ENCODE data around the gene TMEFF2.

The TMEFF2 gene

GRCh38 chr2:192030289-192030688 is 164.4 kb downstream of the TMEFF2 start:
- TF ChIP-seq, protein P1, sequence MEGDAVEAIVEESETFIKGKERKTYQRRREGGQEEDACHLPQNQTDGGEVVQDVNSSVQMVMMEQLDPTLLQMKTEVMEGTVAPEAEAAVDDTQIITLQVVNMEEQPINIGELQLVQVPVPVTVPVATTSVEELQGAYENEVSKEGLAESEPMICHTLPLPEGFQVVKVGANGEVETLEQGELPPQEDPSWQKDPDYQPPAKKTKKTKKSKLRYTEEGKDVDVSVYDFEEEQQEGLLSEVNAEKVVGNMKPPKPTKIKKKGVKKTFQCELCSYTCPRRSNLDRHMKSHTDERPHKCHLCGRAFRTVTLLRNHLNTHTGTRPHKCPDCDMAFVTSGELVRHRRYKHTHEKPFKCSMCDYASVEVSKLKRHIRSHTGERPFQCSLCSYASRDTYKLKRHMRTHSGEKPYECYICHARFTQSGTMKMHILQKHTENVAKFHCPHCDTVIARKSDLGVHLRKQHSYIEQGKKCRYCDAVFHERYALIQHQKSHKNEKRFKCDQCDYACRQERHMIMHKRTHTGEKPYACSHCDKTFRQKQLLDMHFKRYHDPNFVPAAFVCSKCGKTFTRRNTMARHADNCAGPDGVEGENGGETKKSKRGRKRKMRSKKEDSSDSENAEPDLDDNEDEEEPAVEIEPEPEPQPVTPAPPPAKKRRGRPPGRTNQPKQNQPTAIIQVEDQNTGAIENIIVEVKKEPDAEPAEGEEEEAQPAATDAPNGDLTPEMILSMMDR (IDR thresholded peaks at IDR 0.05; ENCODE audit: poor library complexity, severe bottlenecking), result no peak
- DNase-seq (ENCODE audit: low spot score) (no peak), ATAC-seq (ENCODE audit: low read depth) (no peak)
- Histone ChIP-seq H3K4me1 (ENCODE audit: insufficient read depth, poor library complexity, severe bottlenecking) (no peaks in the 10 kb centered on the region), H3K9me3 (ENCODE audit: severe bottlenecking) (peaks cover 3% of the 10 kb centered on the region), H3K27me3 (ENCODE audit: insufficient read depth, poor library complexity, severe bottlenecking) (no peaks in the 10 kb centered on the region), H3K36me3 (ENCODE audit: low read depth) (no peaks in the 10 kb centered on the region), H3K27ac (ENCODE audit: poor library complexity, severe bottlenecking) (no peak overlapping the region), H3K4me3 (ENCODE audit: severe bottlenecking) (no peak overlapping the region)

- TF ChIP-seq, protein P1 (IDR thresholded peaks at IDR 0.05; ENCODE audit: poor library complexity, severe bottlenecking), result no peak
- DNase-seq (ENCODE audit: low spot score) (no peak), ATAC-seq (ENCODE audit: low read depth) (no peak)
- Histone ChIP-seq H3K27me3 (ENCODE audit: insufficient read depth, poor library complexity, severe bottlenecking) (no peaks in the 10 kb centered on the region), H3K36me3 (ENCODE audit: low read depth) (no peaks in the 10 kb centered on the region), H3K4me3 (ENCODE audit: severe bottlenecking) (no peak overlapping the region), H3K4me1 (ENCODE audit: insufficient read depth, poor library complexity, severe bottlenecking) (no peaks in the 10 kb centered on the region), H3K9me3 (ENCODE audit: severe bottlenecking) (peaks cover 3% of the 10 kb centered on the region), H3K27ac (ENCODE audit: poor library complexity, severe bottlenecking) (no peak overlapping the region)
Measured at GRCh38 chr2:192029089-192029488, 165.6 kb downstream of the TMEFF2 start.

DNA sequence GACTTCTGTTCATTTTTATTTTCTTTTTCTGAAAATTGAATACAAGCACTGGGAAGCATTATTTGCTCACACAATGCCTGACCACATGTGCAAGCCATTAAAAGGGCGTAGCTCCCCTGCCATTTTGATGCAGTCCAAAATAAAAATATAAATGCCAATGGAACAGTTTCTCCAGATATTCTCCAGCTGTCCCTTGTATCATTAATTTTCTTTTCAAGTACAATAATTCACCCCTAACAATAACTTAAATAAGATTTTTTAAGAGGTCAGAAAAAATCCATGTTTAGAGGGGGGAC is 168.0 kb downstream of the TMEFF2 start:
- DNase-seq (ENCODE audit: low spot score) (no peak), ATAC-seq (ENCODE audit: low read depth) (no peak)
- Histone ChIP-seq H3K36me3 (ENCODE audit: low read depth) (no peaks in the 10 kb centered on the region), H3K4me1 (ENCODE audit: insufficient read depth, poor library complexity, severe bottlenecking) (no peaks in the 10 kb centered on the region), H3K4me3 (ENCODE audit: severe bottlenecking) (no peak overlapping the region), H3K27ac (ENCODE audit: poor library complexity, severe bottlenecking) (no peak overlapping the region), H3K27me3 (ENCODE audit: insufficient read depth, poor library complexity, severe bottlenecking) (no peaks in the 10 kb centered on the region), H3K9me3 (ENCODE audit: severe bottlenecking) (peaks cover 5% of the 10 kb centered on the region)
- TF ChIP-seq, protein P1 (IDR thresholded peaks at IDR 0.05; ENCODE audit: poor library complexity, severe bottlenecking), result no peak

GRCh38 chr2:192026059-192026824 is 168.5 kb downstream of the TMEFF2 start:
- DNase-seq (ENCODE audit: low spot score), result no peak
- Histone ChIP-seq H3K4me1 (ENCODE audit: insufficient read depth, poor library complexity, severe bottlenecking) (no peaks in the 10 kb centered on the region), H3K36me3 (ENCODE audit: low read depth) (no peaks in the 10 kb centered on the region), H3K4me3 (ENCODE audit: severe bottlenecking) (no peak overlapping the region), H3K27me3 (ENCODE audit: insufficient read depth, poor library complexity, severe bottlenecking) (no peaks in the 10 kb centered on the region), H3K9me3 (ENCODE audit: severe bottlenecking) (peaks cover 2% of the 10 kb centered on the region), H3K27ac (ENCODE audit: poor library complexity, severe bottlenecking) (no peak overlapping the region)
- ATAC-seq (ENCODE audit: low read depth), result no peak
- TF ChIP-seq, protein P1 (IDR thresholded peaks at IDR 0.05; ENCODE audit: poor library complexity, severe bottlenecking), result no peak

DNA sequence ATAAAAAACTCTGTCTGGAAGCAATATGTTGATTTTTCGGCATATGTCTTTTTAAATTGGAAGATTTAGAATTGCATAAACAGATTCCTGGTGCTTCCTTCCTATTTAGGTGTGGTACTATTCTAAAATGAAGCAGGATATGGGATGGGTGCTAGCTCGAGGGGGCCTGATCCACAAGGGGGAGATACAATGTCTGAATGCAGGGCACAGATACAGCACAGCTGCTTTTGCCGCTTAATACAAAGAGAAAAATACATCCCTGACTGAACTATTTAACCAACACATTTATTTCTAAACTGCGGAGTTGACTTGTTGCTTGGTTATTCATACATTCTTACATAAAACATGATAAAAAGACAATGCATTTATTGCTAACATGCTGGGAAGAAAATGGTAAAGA is 169.1 kb downstream of the TMEFF2 start:
- H3K4me1 ChIP-seq (ENCODE audit: insufficient read depth, poor library complexity, severe bottlenecking), result no peaks in the 10 kb centered on the region
- no peak for ATAC-seq (ENCODE audit: low read depth)

More for the DNA sequence above, 169.1 kb downstream of the TMEFF2 start:
- TF ChIP-seq, protein P1 (IDR thresholded peaks at IDR 0.05; ENCODE audit: poor library complexity, severe bottlenecking), result no peak
- Histone ChIP-seq H3K36me3 (ENCODE audit: low read depth) (no peaks in the 10 kb centered on the region), H3K4me3 (ENCODE audit: severe bottlenecking) (no peak overlapping the region), H3K27me3 (ENCODE audit: insufficient read depth, poor library complexity, severe bottlenecking) (no peaks in the 10 kb centered on the region), H3K9me3 (ENCODE audit: severe bottlenecking) (peaks cover 2% of the 10 kb centered on the region), H3K27ac (ENCODE audit: poor library complexity, severe bottlenecking) (no peak overlapping the region)
- no peak for DNase-seq (ENCODE audit: low spot score)
